A172 (cell line): Measurements from ENCODE around the gene SNX24. TPM values are rescaled to one million over a fixed set of nuclear protein-coding genes. Genes with fewer than 3 reads are reported as not detected.

Experiments used
- DNase-seq: peaks from one replicate; pipeline ENCODE4 v3.0.0-alpha.2; 2015; ENCODE audit warnings: low spot score
- total RNA-seq: library from RNA; depleted of rRNA; stranded (reverse); fragments of >200 nt; shearing (Covaris generic); gene quantifications from 2 replicates; pipeline ENCODE4 v1.2.3, GENCODE V29; 2014

SNX24 gene
- total RNA-seq, 1 experiment from 2014 or later, result 26.2 TPM

DNA sequence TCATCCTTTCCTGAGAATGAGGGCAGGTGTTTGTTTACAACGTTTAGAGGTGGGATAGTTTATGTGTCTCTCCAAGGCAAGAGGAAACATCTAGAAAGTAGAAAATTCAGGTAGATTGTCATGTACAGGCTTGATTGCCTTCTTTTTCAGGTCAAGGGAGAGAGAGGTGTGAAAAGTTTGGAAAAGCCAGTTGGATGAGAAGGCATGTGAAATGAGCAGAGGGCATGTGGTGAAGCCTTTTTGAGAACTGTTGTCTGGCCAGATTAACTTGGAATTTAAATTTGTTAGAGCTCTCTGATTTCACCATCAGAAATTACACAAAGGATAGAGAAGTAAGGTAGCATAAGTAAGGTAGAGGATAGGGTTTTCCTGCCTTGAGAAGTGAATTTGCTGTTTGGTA, 74.6 kb downstream of the SNX24 start:
- no peak for DNase-seq

DNA sequence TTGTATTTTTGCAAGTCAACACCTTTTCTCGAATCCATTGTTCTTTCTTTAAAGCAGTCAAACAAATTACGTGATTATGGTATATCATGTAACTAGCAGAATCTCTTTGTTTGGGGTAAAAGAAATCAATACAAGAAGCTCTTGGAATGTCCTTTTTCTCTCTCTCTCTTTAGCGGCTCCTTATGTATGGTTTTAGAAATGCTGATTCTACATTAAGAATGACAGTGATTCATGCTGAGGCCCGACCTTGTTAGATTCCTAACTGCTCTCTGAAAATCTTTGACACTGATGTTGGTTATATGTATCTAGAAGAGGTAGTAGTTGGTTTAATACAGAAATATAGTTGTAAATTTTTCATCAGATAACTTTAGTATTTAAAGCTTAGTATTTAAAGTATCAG, 76.4 kb downstream of the SNX24 start:
- DNase-seq, result no peak

DNA sequence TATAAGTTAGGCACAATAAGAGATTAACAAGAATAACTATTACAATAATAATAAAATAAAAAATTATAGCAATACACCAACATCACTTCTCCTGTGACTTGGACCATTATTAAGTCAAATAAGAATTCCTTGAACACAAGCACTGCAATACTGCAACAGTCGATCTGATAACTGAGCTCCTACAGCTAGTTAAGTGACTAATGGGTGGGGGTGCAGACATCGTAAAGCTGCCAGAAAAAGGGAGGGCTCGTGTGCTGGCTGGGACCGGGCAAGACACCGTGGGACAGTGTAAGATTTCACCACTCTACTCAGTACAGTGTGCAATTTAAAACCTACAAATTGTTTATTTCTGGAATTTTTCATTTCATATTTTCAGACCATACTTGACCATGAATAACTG, 78.8 kb downstream of the SNX24 start:
- DNase-seq, result peak; percentile 38

DNA sequence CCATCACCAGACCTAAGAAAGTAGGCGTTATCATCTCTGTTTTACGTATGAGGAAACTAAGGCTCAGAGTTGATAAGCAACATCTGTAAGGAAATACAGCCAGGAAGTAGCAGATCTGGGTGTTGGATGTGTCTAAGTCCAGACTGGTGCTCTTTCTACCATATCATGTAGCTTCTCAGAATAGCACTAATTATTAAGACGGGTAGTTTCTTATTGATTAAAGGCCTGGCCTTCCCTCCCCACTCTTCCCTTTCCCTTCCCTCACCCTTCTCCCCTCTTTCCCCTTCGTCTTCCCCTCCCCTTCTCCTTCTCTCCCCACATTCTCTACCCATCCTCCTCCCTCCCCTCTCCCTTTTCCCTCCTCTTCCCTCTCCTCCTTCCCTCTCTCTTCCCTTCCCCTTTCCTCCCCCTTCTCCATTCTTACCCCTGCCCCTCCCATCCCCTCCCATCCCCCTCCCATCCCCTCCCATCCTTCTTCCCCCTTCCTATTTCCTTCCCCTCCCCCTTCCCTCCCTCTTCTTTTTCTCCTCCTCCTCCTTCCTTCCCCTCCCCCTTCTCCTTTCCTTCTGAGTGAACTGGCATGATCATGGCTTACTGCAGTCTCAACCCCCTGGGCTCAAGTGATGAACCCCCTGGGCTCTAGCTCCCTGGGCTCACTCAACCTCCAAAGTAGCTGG, 79.4 kb downstream of the SNX24 start:
- no peak for DNase-seq

DNA sequence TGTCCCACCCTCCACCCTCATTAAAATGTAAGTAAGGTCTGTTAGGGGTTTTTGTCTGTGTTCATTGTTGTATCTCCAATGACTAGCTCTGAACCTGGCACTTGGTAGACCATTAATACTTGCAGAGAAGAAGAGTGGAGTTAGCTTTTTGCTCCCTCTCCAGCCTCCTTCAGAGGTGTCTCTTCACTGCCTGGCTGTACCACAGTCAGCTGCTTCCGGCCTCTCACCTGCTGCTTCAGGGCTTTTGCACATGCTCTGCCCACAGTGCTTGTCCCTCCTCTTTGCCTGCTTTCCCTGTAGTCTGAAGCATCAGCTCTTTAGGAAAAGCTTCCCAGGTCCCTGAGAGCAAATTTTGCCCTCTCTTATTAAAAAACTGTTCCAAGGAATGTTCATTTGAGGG, 83.6 kb downstream of the SNX24 start:
- DNase-seq, result no peak

DNA sequence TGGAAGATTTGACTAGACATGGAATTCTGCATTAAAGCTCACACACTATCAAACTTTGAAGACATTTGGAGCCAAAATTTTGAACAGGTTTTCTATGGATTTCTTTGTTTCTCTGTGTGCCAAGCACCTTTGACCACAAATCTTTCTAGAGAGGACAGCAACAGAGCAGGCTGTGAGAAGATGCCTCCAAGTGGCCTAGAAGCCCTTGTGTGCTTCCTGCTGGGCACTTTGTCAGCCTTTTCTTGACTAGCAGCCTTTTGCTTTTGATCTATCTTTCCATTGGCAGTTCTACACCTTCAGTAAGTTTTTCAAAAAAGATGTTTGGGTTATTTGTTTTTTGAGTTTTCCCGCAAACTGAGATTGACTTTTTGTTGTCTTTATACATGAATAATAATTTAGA, 84.6 kb downstream of the SNX24 start:
- DNase-seq, result no peak

DNA sequence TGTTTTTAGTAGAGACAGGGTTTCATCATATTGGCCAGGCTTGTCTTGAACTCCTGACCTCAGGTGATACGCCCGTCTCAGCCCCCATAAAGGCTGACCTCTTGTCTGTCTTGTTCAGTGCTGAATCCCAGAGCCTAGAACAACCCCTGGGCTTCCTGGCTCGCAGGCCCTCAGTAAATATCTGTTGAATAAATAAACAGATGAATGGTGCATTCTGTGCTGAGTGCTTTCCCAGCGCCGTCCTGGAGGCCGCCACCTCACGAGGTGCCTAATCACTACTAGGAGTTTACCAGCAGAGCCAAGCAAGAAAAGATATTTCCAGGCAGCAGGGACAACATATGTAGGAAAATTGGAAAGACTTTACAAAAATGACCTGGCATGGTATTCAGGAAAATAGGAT, 88.5 kb downstream of the SNX24 start:
- no peak for DNase-seq

DNA sequence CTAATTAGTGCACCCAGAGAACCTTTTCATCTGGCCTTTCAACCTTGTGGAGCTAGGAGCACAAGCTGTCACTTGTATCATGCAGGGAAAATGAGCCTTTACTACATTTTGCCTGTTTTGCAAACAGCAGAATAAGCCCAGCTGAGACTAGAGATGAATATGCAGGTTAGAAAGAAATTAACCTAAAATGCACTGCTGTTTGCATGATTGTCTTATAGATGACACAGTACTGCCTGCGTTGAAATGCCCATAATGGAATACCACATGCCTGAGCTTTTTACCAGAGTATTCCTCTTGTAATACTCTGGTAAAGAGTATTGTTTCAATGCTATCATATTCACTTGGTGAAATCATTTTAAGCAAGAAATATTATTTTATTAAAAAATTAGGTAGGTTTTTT, 90.7 kb downstream of the SNX24 start:
- no peak for DNase-seq

DNA sequence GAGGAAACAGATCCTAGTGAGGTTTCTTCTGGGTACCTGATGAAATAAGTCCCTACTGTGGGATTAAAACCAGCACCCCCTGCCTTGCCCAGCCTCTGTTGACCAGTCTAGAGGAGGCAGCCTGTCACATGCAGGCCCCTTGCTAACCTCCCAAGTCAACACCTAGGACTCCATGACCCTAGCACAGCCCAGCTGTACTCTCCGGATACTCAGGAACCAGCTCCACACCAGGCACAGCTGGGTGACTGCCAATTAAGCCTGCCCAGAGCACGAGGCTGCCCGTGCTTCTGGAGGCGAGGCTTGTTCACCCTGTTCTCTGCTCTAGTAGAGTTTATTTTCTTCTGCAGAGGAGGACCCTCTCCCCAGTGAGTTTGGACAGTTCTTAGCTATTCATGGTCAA, 92.5 kb downstream of the SNX24 start:
- no peak for DNase-seq

DNA sequence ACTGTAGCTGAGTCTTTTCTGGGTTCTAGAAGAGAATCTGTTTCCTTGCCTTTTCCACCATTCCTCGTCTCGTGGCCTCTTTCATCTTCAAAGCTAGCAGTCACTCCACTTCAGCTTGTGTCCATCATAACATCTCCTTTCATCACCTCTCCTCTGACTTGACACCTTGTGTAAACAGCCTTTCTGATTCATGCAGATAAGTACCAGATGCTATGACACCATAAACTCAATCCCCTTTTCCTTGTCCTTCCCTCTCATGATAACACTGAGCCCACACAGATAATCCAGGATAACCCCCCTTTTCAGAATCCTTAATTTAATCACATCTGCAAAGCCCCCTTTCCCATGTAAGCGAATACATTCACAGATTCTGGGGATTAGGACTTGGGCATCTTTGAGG, 95.5 kb downstream of the SNX24 start:
- DNase-seq, result no peak

DNA sequence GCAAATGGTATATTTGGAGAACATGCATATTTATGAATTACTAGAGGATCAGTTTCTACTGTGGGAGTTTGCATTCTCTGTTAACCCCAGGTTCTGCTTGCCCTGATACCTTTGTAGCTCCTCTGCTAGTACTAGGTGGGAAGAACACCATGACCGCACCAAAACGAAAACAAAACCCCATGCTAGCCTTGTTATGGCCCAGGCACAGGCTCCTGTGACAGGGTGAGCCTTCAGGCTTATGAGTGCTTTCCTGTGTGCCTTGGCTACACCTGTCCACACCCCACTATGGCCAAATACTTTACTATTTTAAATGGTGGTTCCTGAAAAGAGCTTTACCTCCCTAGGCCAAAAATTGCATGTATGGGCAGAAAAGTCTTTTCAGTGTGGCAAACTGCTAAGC, 96.3 kb downstream of the SNX24 start:
- no peak for DNase-seq

DNA sequence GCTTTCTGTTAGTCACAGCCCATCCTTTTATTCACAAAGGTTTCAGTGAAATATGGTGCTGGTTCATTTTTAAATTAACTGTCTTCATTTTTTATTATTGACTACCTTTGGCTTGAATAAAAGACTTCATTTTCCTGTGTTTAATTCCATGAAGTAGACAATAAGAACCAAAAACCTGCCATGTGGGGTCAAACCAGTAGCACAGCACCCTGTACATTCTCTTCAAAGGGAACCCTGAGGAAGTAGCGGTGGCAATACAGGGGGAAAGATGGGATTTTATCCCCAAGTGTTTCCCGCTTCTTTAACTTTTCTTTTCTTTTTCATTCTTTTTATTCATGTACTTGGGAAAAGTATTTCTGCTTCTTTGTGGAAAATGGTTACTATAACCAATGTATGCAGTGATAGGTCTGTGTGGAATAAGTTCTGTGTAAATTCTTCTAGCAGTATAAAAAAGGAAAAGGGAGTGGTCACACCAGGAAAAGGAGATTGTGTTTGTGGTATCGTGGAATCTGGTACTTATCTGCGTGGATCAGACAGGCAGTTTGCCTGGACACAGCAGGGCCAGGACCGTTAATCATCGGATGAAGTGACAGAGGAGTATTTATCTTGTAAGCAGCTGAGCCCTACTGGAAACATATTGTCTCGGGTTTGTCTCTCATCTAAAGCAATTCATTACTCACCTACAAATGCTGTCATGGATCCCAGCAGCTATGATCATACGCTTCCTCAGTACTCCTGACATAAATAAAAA, 96.9 kb downstream of the SNX24 start:
- DNase-seq, result peak; percentile 62

DNA sequence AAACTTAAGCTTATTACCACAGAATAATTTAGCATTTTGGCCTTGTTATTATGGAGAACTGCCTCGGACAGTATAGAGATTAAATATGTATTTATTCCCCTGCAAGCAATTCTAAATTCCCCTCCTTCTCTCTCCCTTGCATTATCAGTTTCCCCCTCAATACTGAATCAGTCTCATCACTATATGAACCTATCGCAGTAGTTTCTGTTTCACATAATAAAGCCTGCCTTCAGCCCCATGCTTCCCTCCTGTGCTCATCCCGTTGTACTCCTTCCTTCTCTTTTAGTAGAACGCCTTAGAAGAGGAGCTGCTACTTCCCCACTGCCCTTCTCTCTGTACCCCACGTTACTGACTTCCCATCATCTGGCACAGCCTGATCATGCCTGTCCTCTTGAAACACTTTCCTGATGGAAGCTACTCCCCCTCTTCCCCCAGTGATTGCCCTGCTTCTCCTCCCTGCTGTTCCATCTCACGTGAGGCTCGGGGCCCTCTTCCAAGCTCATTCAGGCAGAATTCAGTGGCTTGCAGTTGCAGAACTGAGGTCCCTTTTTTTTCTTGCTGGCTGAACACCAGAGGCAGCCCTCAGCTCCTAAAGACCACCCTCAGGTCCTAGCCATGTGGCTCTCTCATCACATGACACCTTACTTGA, 97.8 kb downstream of the SNX24 start:
- no peak for DNase-seq

DNA sequence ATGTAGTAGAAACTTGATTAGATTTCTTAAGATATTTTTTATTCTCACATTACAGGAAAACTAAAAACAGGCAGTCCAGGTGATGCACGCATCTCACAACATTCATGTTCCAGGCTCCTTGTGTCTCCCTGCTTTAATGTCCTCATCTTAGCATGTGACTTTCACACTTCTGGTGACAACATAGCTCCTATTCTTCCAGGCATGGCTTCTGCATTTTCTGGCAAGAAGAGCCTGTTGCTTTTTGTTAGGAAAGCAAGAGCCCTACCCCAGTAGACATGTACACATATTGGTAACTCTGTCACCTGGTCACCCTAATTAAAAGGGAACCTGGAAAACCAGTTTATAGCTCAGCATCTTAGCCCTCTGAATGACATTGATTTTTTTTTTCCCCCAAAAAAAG, 98.6 kb downstream of the SNX24 start:
- no peak for DNase-seq

DNA sequence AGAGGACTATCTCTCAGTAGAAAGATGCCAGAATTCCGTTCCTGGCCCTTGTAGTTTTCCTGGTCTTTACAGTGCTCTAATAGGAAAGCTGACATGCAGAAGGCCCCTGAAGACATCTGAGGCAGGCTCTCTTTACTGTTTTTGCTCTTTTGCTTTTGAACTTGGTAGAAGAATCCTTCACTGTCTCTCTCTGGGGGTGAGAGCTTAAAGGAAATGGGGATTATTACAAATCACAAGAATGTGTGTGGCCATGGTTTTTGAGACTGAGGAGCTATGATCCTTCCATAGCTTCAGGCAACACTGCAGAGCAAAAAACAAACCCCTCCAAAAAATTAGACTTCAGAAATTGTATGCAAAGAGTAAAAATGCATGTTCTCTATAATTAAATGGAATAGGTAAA, 102.0 kb downstream of the SNX24 start:
- DNase-seq, result no peak

DNA sequence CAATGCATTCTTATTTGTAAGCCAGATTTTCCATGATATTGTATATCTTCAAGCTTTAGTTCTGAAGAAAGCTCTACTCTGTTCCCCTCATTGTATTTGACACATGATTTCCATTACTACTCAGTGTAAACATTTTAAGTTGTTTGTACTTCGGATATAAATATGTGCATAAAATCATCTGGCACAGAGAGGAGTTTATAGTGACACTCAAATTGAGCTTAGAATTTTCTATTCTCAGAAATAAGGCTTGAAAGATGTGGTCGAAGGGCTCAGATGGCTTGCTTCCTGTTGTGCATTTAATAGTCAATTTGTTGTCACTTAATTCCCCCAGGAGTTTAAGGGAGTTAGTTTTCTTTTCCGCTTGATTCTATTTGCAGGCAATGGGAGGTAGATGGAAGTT, 102.4 kb downstream of the SNX24 start:
- DNase-seq, result no peak

DNA sequence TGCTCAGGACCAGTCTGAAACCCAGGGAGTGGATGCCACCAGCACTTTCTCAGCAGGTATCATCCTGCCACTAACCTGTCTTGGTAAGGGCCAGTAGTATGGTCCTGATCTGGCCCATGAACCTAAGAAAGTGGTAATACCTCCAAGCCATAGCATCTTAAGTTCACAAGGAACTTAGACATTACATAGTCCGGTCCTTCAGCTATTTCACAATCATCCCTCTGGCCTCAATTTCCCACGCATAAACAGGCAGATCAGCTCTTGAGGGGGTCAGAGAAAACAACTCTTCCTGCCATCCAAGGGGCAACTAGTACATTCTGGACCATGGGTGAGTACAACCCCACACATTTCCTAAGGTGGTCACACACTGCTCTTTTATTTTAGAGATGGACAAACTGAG, 102.9 kb downstream of the SNX24 start:
- DNase-seq, result no peak

DNA sequence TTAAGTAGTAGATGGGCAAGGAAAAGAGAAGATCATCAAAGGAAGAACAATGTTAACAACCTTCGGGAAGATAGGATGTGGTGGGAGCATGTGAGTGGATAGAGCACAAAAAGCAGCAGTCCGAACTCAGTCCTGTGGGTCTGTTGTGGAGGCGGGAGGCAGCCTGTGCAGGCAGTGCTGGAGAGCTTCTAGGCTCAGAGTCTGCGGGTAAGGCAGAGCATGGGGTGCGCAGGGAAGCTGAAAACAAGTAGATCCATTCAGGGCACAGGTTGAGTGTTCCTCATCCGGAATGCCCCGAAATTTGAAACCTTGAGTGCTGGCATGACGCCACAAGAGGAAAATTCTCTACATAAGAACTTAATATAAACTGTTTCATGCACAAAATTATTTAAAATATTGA, 106.2 kb downstream of the SNX24 start:
- no peak for DNase-seq

DNA sequence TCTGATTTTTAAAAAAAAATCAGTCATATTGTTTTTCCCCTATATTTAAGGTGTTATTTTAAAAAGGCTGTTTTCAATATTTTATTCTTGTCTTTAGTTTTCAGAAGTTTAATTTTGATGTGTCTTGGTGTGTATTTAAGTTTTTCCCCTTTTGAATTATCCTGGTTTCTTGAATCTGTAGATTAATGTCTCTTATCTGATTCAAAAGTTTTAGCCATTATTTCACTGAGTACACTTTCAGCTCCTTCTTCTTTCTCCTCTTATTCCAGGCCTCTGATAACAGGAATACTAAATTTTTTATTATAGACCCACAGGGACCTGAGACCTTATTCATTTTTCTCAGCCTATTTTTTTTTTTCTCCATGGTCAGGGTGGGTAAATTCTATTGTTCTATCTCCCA, 109.3 kb downstream of the SNX24 start:
- DNase-seq, result no peak

DNA sequence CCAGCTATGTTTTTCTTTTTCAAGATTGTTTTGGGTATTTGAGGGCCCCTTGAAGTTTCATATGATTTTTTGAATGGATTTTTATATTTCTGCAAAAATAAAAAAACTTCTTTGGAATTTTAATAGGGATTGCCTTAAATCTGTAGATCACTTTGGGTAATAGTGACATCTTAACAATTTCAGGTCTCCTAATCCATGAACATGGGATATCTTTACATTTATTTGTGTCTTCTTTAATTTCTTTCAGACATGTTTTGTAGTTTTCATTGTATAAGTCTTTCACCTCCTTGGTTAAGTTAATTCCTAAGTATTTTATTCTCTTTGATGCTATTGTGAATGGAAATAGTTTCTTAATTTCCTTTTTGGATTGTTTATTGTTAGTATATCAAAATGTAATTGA, 112.0 kb downstream of the SNX24 start:
- no peak for DNase-seq

DNA sequence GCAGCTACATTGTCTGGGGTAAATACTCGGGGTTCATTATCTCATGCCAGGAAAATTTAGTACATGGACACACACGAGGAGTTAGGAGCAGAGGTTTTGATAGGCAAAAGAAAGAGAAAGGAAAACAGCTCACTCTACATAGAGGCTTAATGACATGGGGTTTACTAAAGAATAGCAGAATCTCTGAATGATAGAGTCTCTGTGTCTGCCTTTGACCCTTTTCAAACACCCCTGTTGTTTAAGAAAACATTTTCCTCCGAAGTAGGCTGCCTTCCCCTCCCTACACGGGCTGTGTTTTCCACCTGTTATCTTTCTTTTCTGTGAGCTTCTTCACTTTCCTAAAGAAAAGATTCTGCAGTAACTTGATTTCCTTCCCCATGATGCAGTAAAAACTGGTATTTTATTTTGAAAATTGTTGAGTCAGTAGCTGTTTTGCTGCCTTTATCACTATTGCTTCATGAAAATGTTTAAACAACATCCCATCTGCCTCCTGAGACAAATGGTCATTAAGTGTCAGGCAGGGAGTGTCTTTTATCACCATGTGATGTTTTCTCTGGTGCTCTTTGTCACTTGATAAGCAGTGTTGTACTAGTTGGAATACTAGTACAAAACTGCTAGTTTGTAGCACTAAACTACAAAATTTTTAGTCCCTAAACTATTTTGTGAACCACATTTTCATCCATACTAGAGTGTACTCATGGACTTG, 114.5 kb downstream of the SNX24 start:
- DNase-seq, result no peak

DNA sequence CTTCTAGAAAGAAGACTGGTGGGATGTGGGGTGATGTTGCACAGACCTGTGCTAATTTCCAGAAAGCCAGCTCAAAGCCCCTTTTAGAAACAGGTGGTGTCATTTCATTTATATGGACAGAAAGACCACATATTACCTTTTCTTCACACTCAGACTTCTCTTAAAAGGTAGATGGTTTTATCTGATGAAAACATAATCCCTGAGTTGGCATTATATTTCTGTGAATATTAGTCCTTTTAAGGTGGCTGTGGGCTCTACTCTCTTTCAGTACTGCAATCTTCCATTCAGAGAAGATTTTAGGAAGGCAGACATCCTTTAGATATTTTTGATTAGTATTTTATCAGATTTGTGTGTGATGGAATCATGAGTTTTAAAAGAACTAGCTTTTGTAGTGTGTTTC, 117.9 kb downstream of the SNX24 start:
- no peak for DNase-seq

DNA sequence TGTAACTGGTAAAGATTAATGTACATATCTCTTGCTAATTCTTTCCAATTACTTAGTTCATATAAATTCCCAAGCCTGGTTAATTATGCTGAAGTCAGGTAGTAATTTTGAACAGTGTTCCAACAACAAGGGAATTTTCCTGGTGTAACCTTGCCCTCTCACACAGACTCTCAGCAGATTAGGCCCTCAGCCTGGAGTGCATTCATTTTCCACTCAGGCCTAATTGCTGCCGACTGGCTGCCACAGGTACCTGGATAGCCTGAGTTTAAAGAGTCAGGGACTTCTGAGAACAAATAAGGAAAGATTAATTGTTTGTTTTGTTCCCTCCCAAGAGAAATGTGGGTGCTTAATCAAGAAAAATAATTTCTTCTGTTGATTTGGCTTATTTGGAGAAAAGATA, 119.7 kb downstream of the SNX24 start:
- DNase-seq, result no peak
